Uterus (tissue), 4 donors: ENCODE results near the gene ADRM1. TPM values are rescaled to one million over a fixed set of nuclear protein-coding genes. Genes with fewer than 3 reads are reported as not detected.

ENCODE experiments used
- DNase-seq, 2 donors: peaks; one replicate each; pipeline ENCODE4 v3.0.0-alpha.2; 2019 to 2020
- H3K27ac ChIP-seq, 2 donors: fragments of 200-600 bp; sonication (generic); 1 replicate in 1 of 2; 2 replicates in 1 of 2; pipeline ENCODE4 v1.5.1; 2016 to 2018
- H3K27me3 ChIP-seq, 2 donors: fragments of 200-600 bp; sonication (generic); one replicate each; pipeline ENCODE4 v1.5.1; 2018 to 2019; ENCODE audit warnings: control low read depth in 1 of 2
- H3K36me3 ChIP-seq, 2 donors: fragments of 200-600 bp; sonication (generic); one replicate each; pipeline ENCODE4 v1.5.1; 2019; ENCODE audit warnings: control low read depth in 1 of 2
- H3K4me1 ChIP-seq, 2 donors: fragments of 200-600 bp; sonication (generic); one replicate each; pipeline ENCODE4 v1.5.1; 2018 to 2019; ENCODE audit warnings: control low read depth in 1 of 2
- H3K4me3 ChIP-seq, 2 donors: fragments of 200-600 bp; sonication (generic); 1 replicate in 1 of 2; 2 replicates in 1 of 2; pipeline ENCODE4 v1.5.1; 2018 to 2019; ENCODE audit warnings: mild to moderate bottlenecking in 1 of 2
- H3K9me3 ChIP-seq, 2 donors: fragments of 200-600 bp; sonication (generic); one replicate each; pipeline ENCODE4 v1.5.1; 2019; ENCODE audit warnings: control low read depth in 1 of 2
- CTCF ChIP-seq, 4 experiments: fragments of 200-600 bp in 2 of 4; fragments of 450-650 bp in 2 of 4; sonication (generic) in 2 of 4; IDR thresholded peaks; one replicate each; pipeline ENCODE4 v1.5.1; 2016 to 2019; ENCODE audit warnings: antibody characterized with exemption in 4 of 4, mild to moderate bottlenecking in 2 of 4, moderate library complexity in 1 of 4
- POLR2A ChIP-seq, 2 donors: fragments of 450-650 bp; IDR thresholded peaks; one replicate each; pipeline ENCODE4 v1.6.1; 2016; ENCODE audit warnings: antibody characterized with exemption in 2 of 2, mild to moderate bottlenecking in 1 of 2, moderate library complexity in 1 of 2
- intact Hi-C: fragments of 100-400 bp; cut with DNase I; formaldehyde crosslinking; loops from one replicate; pipeline ENCODE4 v1.15.1; 2023; ENCODE audit warnings: low total_unique reads
- total RNA-seq, 4 donors: library from RNA; depleted of rRNA in 3 of 4; stranded (reverse); fragments of >200 nt in 3 of 4; gene quantifications; one replicate each; pipeline versions ENCODE4 v1.1.0 to v1.2.4, GENCODE V29; 2014 to 2023
- donor health status: DM: yes; HTN: yes; CAD: no.

The ADRM1 gene
- total RNA-seq, 4 donors from 2014 or later = 42.9 to 82.7 (median 60.9) TPM

DNA sequence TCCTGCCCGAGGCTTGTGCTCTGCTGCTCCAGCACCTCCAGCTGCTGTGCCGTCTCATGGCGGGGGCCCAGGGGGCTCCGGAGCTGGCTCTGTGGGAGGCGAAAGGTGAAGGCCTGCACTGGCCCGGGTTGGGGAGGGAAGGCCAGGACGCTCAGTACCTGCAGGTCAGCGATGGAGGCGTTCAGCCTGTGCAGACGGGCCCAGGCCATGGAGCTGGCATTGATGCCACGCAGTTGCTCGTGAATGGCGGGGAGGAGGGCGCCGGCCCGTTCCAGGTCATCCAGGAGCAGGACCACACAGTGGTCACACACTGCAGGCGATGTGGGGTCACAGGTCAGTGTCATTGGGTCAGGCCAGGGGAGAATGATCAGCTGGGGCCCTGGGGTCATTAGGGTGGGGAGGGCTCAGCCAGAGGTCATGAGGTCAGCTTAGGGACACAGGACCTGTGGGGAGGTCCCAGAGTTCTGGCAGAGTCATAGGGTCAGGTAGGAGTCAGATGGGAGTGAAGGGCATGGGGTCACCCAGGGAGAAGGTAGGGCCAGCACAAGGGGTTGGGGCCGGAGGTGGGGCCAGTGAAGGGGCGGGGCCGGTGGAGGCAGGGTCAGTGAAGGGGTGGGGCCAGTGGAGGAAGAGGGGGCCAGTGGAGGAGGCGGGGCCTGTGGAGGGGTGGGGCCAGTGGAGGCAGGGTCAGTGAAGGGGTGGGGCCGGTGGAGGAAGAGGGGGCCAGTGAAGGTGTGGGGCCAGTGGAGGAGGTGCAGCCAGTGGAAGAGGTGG, 18.0 kb downstream of the ADRM1 start:
- H3K9me3 ChIP-seq = no peaks in the 10 kb centered on the region
- no peaks in the 10 kb centered on the region for H3K4me1 ChIP-seq
- intact Hi-C loops = no loop called here
- H3K36me3 ChIP-seq = no peaks in the 10 kb centered on the region
- no peaks in the 10 kb centered on the region for H3K27me3 ChIP-seq
- H3K27ac ChIP-seq = no peak overlapping the region
- H3K4me3 ChIP-seq = no peak overlapping the region
- DNase-seq = no peak
- TF ChIP-seq CTCF (IDR thresholded peaks at IDR 0.05) = no peak

DNA sequence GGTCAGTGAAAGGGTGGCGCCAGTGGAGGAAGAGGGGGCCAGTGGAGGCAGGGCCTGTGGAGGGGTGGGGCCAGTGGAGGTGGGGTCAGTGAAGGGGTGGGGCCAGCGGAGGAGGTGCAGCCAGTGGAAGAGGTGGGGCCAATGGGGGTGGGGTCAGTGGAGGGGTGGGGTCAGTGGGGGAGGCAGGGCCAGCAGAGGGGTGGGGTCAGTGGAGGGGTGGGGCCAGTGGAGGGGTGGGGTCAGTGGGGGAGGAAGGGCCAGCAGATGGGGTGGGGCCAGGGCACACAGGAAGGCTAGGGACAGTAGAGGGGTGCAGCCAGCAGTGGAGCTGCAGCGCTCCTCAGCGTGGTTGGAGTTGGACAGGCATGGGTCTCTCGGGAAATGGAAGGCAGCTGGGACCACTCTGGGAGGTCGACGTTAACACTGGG, 18.7 kb downstream of the ADRM1 start:
- Histone ChIP-seq H3K9me3 (no peaks in the 10 kb centered on the region), H3K27ac (no peak overlapping the region), H3K36me3 (no peaks in the 10 kb centered on the region), H3K27me3 (no peaks in the 10 kb centered on the region), H3K4me3 (no peak overlapping the region), H3K4me1 (no peaks in the 10 kb centered on the region)
- intact Hi-C loops = no loop called here
- TF ChIP-seq CTCF (IDR thresholded peaks at IDR 0.05) (no peak), POLR2A (IDR thresholded peaks at IDR 0.05) (no peak)
- DNase-seq = no peak

GRCh38 chr20:62321975-62322374, 19.2 kb downstream of the ADRM1 start:
- Histone ChIP-seq H3K27ac (no peak overlapping the region), H3K36me3 (no peaks in the 10 kb centered on the region), H3K4me1 (no peaks in the 10 kb centered on the region), H3K9me3 (no peaks in the 10 kb centered on the region), H3K27me3 (no peaks in the 10 kb centered on the region), H3K4me3 (no peak overlapping the region)
- DNase-seq = no peak
- intact Hi-C loops = no loop called here
- TF ChIP-seq POLR2A (IDR thresholded peaks at IDR 0.05) (no peak), CTCF (IDR thresholded peaks at IDR 0.05) (no peak)

DNA sequence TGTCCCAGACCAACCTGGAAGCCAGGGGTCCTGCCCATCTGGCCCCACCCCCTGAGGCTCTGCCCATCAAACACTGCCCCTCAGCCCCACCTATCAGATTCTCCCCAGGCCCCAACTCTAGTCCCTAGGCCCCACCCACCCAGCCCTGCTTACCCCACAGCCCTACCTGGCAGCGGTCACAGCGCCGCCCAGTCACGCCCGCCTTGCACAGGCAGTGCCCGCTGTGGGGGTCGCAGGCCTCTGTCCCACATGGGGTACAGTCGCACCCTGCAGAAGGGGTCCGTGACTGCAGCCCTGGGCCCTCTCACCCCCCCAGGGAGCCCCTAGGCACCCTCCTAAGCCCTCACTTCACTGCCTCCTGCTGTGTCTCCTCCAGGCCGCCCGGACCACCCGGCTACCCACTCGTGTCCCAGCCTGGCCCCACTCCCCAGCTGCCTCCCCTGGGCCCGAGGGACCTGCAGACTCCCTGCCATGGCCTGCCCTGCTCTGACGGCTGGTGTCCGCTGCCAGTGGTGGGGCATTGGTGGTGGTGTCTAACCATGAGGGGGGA, 19.8 kb downstream of the ADRM1 start:
- Histone ChIP-seq H3K9me3 (no peaks in the 10 kb centered on the region), H3K36me3 (no peaks in the 10 kb centered on the region), H3K27ac (no peak overlapping the region), H3K4me3 (no peak overlapping the region), H3K4me1 (no peaks in the 10 kb centered on the region), H3K27me3 (no peaks in the 10 kb centered on the region)
- no peak for DNase-seq
- intact Hi-C loops = no loop called here
- no peak for TF ChIP-seq CTCF (IDR thresholded peaks at IDR 0.05)
- TF ChIP-seq POLR2A (IDR thresholded peaks at IDR 0.05) = no peak

GRCh38 chr20:62323146-62323979, 20.6 kb downstream of the ADRM1 start:
- Histone ChIP-seq H3K4me3 (no peak overlapping the region), H3K9me3 (no peaks in the 10 kb centered on the region), H3K27ac (no peak overlapping the region), H3K4me1 (no peaks in the 10 kb centered on the region), H3K27me3 (no peaks in the 10 kb centered on the region), H3K36me3 (no peaks in the 10 kb centered on the region)
- TF ChIP-seq CTCF (IDR thresholded peaks at IDR 0.05) = no peak
- no peak for TF ChIP-seq POLR2A (IDR thresholded peaks at IDR 0.05)
- no peak for DNase-seq
- intact Hi-C loops = no loop called here
